Activated gamma-delta T cell treated with Interleukin-2 at 50 U/mL for 16 hours (primary cell): ENCODE data around the gene GPR85.
"Not testable (repeated sequence)": the region's sequence is repeated elsewhere in the genome, so short reads cannot be mapped to it uniquely, and the experiment has no call there.

Source experiments
- DNase-seq: peaks from one replicate; pipeline ENCODE4 v3.0.0-alpha.2; 2020

The GPR85 gene

GRCh38 chr7:113086431-113086888, at the start of gene GPR85:
GPR85 (minus strand) TSS chr7:113086827; CDS start chr7:113084721, 2,106 bp downstream.
- DNase-seq = peak; percentile 6

GRCh38 chr7:113134025-113134424, 47.4 kb upstream of the GPR85 start:
- DNase-seq = no peak

GRCh38 chr7:113131367-113131766, 44.7 kb upstream of the GPR85 start:
- no peak for DNase-seq

- DNase-seq = no peak
Measured at GRCh38 chr7:113128031-113128430, 41.4 kb upstream of the GPR85 start.

GRCh38 chr7:113125728-113126127, 39.1 kb upstream of the GPR85 start:
- no peak for DNase-seq

- no peak for DNase-seq
Measured at GRCh38 chr7:113122744-113123143, 36.1 kb upstream of the GPR85 start.

GRCh38 chr7:113120647-113121046, 34.0 kb upstream of the GPR85 start:
- DNase-seq = no peak

- no peak for DNase-seq
Measured at GRCh38 chr7:113119429-113119828, 32.8 kb upstream of the GPR85 start.

GRCh38 chr7:113118074-113118959, 31.7 kb upstream of the GPR85 start, which contains the start of gene SMIM30:
SMIM30 (minus strand) TSS chr7:113118554; CDS start chr7:113117578, 976 bp downstream.
- DNase-seq = peak; percentile 86

- DNase-seq = not testable (repeated sequence)
Measured at GRCh38 chr7:113117374-113117774, 30.7 kb upstream of the GPR85 start.

GRCh38 chr7:113113912-113114311, 27.3 kb upstream of the GPR85 start:
- DNase-seq = no peak

GRCh38 chr7:113109718-113110117, 23.1 kb upstream of the GPR85 start:
- no peak for DNase-seq

- DNase-seq = no peak
Measured at GRCh38 chr7:113100121-113100603, 13.5 kb upstream of the GPR85 start.

GRCh38 chr7:113099284-113099919, 12.8 kb upstream of the GPR85 start:
- no peak for DNase-seq

- DNase-seq = no peak
Measured at GRCh38 chr7:113094517-113095249, 8.1 kb upstream of the GPR85 start.

- no peak for DNase-seq
Measured at GRCh38 chr7:113093561-113093960, 6.9 kb upstream of the GPR85 start.

- DNase-seq = no peak
Measured at GRCh38 chr7:113092762-113093161, 6.1 kb upstream of the GPR85 start.

GRCh38 chr7:113087071-113087998, 708 bp upstream of the GPR85 start:
- DNase-seq = no peak

- DNase-seq = no peak
Measured at GRCh38 chr7:113085781-113086390, 741 bp downstream of the GPR85 start.

- DNase-seq = no peak
Measured at GRCh38 chr7:113084496-113085172, 2.0 kb downstream of the GPR85 start.
